A673 (cell line): Measurements from ENCODE around the gene ADRB2. TPM values are rescaled to one million over a fixed set of nuclear protein-coding genes. Genes with fewer than 3 reads are reported as not detected.

Experiments
- BruUV-seq: library from RNA; stranded (reverse); fragments of 400-500 nt; replicated peaks from 2 replicates; lab custom pipeline; 2021; lab: Mats Ljungman, UMichigan
- CTCF ChIA-PET: fragments of 300-600 bp; sonication (Branson Sonifier 250); formaldehyde crosslinking; loops from one replicate; lab custom pipeline; 2022; ENCODE audit warnings: antibody characterized with exemption; lab: Charles Lee
- POLR2A ChIA-PET: fragments of 300-600 bp; sonication (Branson Sonifier 250); formaldehyde crosslinking; loops from one replicate; lab custom pipeline; 2022; ENCODE audit warnings: antibody characterized with exemption; ENCODE audit not compliant: low non-redundant PET; lab: Charles Lee
- DNase-seq: peaks from one replicate; pipeline ENCODE4 v3.0.0-alpha.2; 2015; ENCODE audit warnings: low spot score
- H3K27ac ChIP-seq: fragments of 200-600 bp; sonication (generic); 2 replicates; pipeline ENCODE4 v1.5.1; 2016; ENCODE audit warnings: mixed run types, low read depth, mild to moderate bottlenecking, mixed read lengths, antibody characterized with exemption, low read length; ENCODE audit not compliant: poor library complexity, severe bottlenecking
- H3K27me3 ChIP-seq: fragments of 200-600 bp; sonication (generic); replicated peaks from 2 replicates; pipeline ENCODE4 v1.6.1; 2017; ENCODE audit warnings: mixed run types, low read depth, mild to moderate bottlenecking, mixed read lengths, antibody characterized with exemption, low read length; ENCODE audit not compliant: insufficient read depth, poor library complexity
- H3K36me3 ChIP-seq: fragments of 200-600 bp; sonication (generic); 2 replicates; pipeline ENCODE4 v1.6.1; 2016; ENCODE audit warnings: mixed run types, mild to moderate bottlenecking, mixed read lengths, antibody characterized with exemption, low read length; ENCODE audit not compliant: insufficient read depth, poor library complexity, severe bottlenecking
- H3K4me1 ChIP-seq: fragments of 200-600 bp; sonication (generic); 2 replicates; pipeline ENCODE4 v1.6.1; 2017; ENCODE audit warnings: mixed run types, mild to moderate bottlenecking, mixed read lengths, antibody characterized with exemption, low read length; ENCODE audit not compliant: insufficient read depth, poor library complexity, severe bottlenecking
- H3K4me3 ChIP-seq: fragments of 200-600 bp; sonication (generic); 2 replicates; pipeline ENCODE4 v1.5.1; 2016; ENCODE audit warnings: low read depth, mixed run types, mild to moderate bottlenecking, mixed read lengths, low read length; ENCODE audit not compliant: poor library complexity, severe bottlenecking
- H3K9me3 ChIP-seq: fragments of 200-600 bp; sonication (generic); 2 replicates; pipeline ENCODE4 v1.6.1; 2016; ENCODE audit warnings: mixed run types, low read depth, mild to moderate bottlenecking, mixed read lengths, antibody characterized with exemption, low read length; ENCODE audit not compliant: poor library complexity, severe bottlenecking
- CTCF ChIP-seq: fragments of 300-800, 200-600 bp; sonication (generic); conservative IDR thresholded peaks from 2 replicates; pipeline ENCODE4 v1.5.1; 2017; ENCODE audit warnings: low read depth, mild to moderate bottlenecking, antibody characterized with exemption, low read length, moderate library complexity, mixed read lengths
- EZH2 ChIP-seq: fragments of 200-600 bp; sonication (generic); IDR thresholded peaks from 2 replicates; pipeline ENCODE4 v1.6.1; 2017; ENCODE audit warnings: borderline replicate concordance, low read depth, mild to moderate bottlenecking, mixed read lengths, antibody characterized with exemption, low read length; ENCODE audit not compliant: poor library complexity, severe bottlenecking
- intact Hi-C: fragments of 100-400 bp; cut with micrococcal nuclease; formaldehyde crosslinking; loops from one replicate; pipeline ENCODE4 v1.10.0; 2022; ENCODE audit not compliant: unreplicated experiment
- total RNA-seq: library from RNA; stranded (reverse); gene quantifications from 2 replicates; pipeline ENCODE4 v1.2.3, GENCODE V29; 2021

Gene ADRB2
- total RNA-seq, 1 experiment from 2014 or later = not detected

- BruUV-seq = no TSS peak
- H3K4me1 ChIP-seq = peaks cover 4% of the 10 kb centered on the region
- H3K4me3 ChIP-seq = peak overlapping the region; percentile 41
- TF ChIP-seq EZH2 = no peak
- TF ChIP-seq CTCF = no peak
- H3K27ac ChIP-seq = no peak overlapping the region
- no peaks in the 10 kb centered on the region for H3K9me3 ChIP-seq
- H3K36me3 ChIP-seq = no peaks in the 10 kb centered on the region
- H3K27me3 ChIP-seq = peaks cover 57% of the 10 kb centered on the region
- CTCF ChIA-PET = no interaction called here
- no peak for DNase-seq
- POLR2A ChIA-PET = no interaction called here
- intact Hi-C loops = loop anchor here (10.0 kb wide), 2 partner anchors 168 to 288 kb away; no protein-coding TSS in a partner anchor
These were observed 294 bp downstream of the ADRB2 start for GRCh38 chr5:148826739-148827070.

GRCh38 chr5:148827723-148828122 lies 1.3 kb downstream of the ADRB2 start:
- no TSS peak for BruUV-seq
- Histone ChIP-seq H3K27me3 (peaks cover 57% of the 10 kb centered on the region), H3K36me3 (no peaks in the 10 kb centered on the region), H3K4me1 (peaks cover 4% of the 10 kb centered on the region), H3K9me3 (no peaks in the 10 kb centered on the region), H3K4me3 (no peak overlapping the region), H3K27ac (no peak overlapping the region)
- no peak for DNase-seq
- TF ChIP-seq EZH2 (no peak), CTCF (no peak)
- ChIA-PET CTCF (no interaction called here), POLR2A (no interaction called here)
- intact Hi-C loops = loop anchor here (10.0 kb wide), 2 partner anchors 167 to 287 kb away; no protein-coding TSS in a partner anchor

GRCh38 chr5:148828511-148829247 lies 2.3 kb downstream of the ADRB2 start:
- no peak for DNase-seq
- no TSS peak for BruUV-seq
- POLR2A ChIA-PET = no interaction called here

More at GRCh38 chr5:148828511-148829247, 2.3 kb downstream of the ADRB2 start:
- Histone ChIP-seq H3K27ac (no peak overlapping the region), H3K4me3 (no peak overlapping the region), H3K9me3 (no peaks in the 10 kb centered on the region), H3K4me1 (peaks cover 4% of the 10 kb centered on the region), H3K36me3 (no peaks in the 10 kb centered on the region), H3K27me3 (peaks cover 59% of the 10 kb centered on the region)
- intact Hi-C loops = loop anchor here (10.0 kb wide), 2 partner anchors 166 to 286 kb away; no protein-coding TSS in a partner anchor
- TF ChIP-seq EZH2 = no peak
- no peak for TF ChIP-seq CTCF
- CTCF ChIA-PET = no interaction called here
